ENCODE data around the gene CCDC142.

The CCDC142 gene

GRCh38 chr2:74436111-74436805 is 46.5 kb downstream of the CCDC142 start:
- Histone ChIP-seq H3K4ac (ENCODE audit: low read length) (no peak overlapping the region), H3K18ac (ENCODE audit: low read length) (peak overlapping the region; percentile 7), H3K27ac (replicated peaks; ENCODE audit: low read length) (no peak overlapping the region), H4K91ac (ENCODE audit: low read depth, low read length, poor library complexity) (no peak overlapping the region), H2BK15ac (ENCODE audit: low read length) (no peak overlapping the region), H3K79me1 (ENCODE audit: low read depth, low read length) (peaks cover 8% of the 10 kb centered on the region), H3K4me3 (ENCODE audit: low read length in 2 of 2) (no peak overlapping the region), H2BK5ac (ENCODE audit: low read length) (no peak overlapping the region), H3K36me3 (replicated peaks in 1 of 2; ENCODE audit: control insufficient read depth in 2 of 2, insufficient read depth in 2 of 2, low read length in 2 of 2) (peaks cover 12 to 18% of the 10 kb centered on the region in 2 donors), H2BK120ac (ENCODE audit: low read depth, low read length) (no peak overlapping the region), H3K23ac (ENCODE audit: low read depth, low read length, poor library complexity) (no peak overlapping the region), H2AFZ (ENCODE audit: low read length) (no peak overlapping the region), H3K14ac (ENCODE audit: low read length) (no peak overlapping the region), H2AK5ac (ENCODE audit: low read depth, low read length) (no peak overlapping the region), H3K9me3 (replicated peaks in 1 of 2; ENCODE audit: control insufficient read depth in 2 of 2, insufficient read depth in 1 of 2, low read depth in 1 of 2, low read length in 2 of 2) (no peaks in the 10 kb centered on the region), H4K8ac (ENCODE audit: low read depth, low read length) (no peak overlapping the region), H3K9ac (ENCODE audit: low read depth, low read length, poor library complexity) (no peak overlapping the region), H2BK12ac (ENCODE audit: low read length) (no peak overlapping the region), H3K4me2 (ENCODE audit: insufficient read depth, low read length, poor library complexity, severe bottlenecking) (no peak overlapping the region), H3K27me3 (ENCODE audit: control insufficient read depth in 3 of 3, insufficient read depth in 3 of 3, low read depth in 1 of 3, low read length in 3 of 3) (no peaks in the 10 kb centered on the region), H3K4me1 (ENCODE audit: control insufficient read depth in 2 of 2, insufficient read depth in 1 of 2, low read depth in 1 of 2, low read length in 2 of 2) (peaks cover 17 to 19% of the 10 kb centered on the region in 2 donors)
- DNase-seq (ENCODE audit: low spot score): no peak
- no CpG with 5 or more reads among the region's 43 CpGs for WGBS, 2 donors (ENCODE audit: extremely low coverage in 2 of 2, insufficient read length in 2 of 2, insufficient replicate concordance in 1 of 2)

DNA sequence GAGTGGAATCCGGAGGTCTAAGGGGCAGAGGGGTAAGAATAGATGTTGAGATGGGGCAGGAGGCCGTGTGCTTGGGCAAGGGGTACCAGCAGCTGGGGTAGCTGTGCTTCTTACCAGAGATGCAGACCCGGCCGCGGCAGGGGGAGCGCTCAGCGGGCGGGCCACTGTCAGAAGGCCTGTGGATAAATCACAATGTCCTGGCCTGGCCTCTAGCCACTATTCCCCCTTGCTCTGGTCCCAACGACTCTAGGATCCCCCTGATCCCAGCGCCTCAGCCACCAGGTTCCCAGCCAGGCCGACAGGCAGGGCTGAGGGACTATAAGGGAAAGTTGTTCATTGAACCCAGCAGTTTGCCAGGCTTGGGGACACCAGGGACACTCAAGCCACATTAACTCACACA is 52.3 kb downstream of the CCDC142 start:
- Histone ChIP-seq H3K9ac (ENCODE audit: low read depth, low read length, poor library complexity) (no peak overlapping the region), H3K18ac (ENCODE audit: low read length) (no peak overlapping the region)

GRCh38 chr2:74429487-74430451 is 53.0 kb downstream of the CCDC142 start:
- peaks cover 60 to 80% of the 10 kb centered on the region in 2 donors for H3K36me3 ChIP-seq (replicated peaks in 1 of 2; ENCODE audit: control insufficient read depth in 2 of 2, insufficient read depth in 2 of 2, low read length in 2 of 2)

More for the DNA sequence above, 52.3 kb downstream of the CCDC142 start:
- no peak overlapping the region for H3K4ac ChIP-seq (ENCODE audit: low read length)
- H4K91ac ChIP-seq (ENCODE audit: low read depth, low read length, poor library complexity): no peak overlapping the region
- no peaks in the 10 kb centered on the region for H3K27me3 ChIP-seq (ENCODE audit: control insufficient read depth in 3 of 3, insufficient read depth in 3 of 3, low read depth in 1 of 3, low read length in 3 of 3)
- H3K27ac ChIP-seq (replicated peaks; ENCODE audit: low read length): no peak overlapping the region
- peaks cover 0 to 2% of the 10 kb centered on the region in 2 donors for H3K4me1 ChIP-seq (ENCODE audit: control insufficient read depth in 2 of 2, insufficient read depth in 1 of 2, low read depth in 1 of 2, low read length in 2 of 2)
- no peak overlapping the region for H2BK15ac ChIP-seq (ENCODE audit: low read length)
- H3K79me1 ChIP-seq (ENCODE audit: low read depth, low read length): peaks cover 2% of the 10 kb centered on the region
- peaks cover 54 to 75% of the 10 kb centered on the region in 2 donors for H3K36me3 ChIP-seq (replicated peaks in 1 of 2; ENCODE audit: control insufficient read depth in 2 of 2, insufficient read depth in 2 of 2, low read length in 2 of 2)
- H3K14ac ChIP-seq (ENCODE audit: low read length): no peak overlapping the region
- no peak overlapping the region for H4K8ac ChIP-seq (ENCODE audit: low read depth, low read length)
- no peak overlapping the region for H3K4me2 ChIP-seq (ENCODE audit: insufficient read depth, low read length, poor library complexity, severe bottlenecking)
- no peak overlapping the region for H2AK5ac ChIP-seq (ENCODE audit: low read depth, low read length)
- H2BK120ac ChIP-seq (ENCODE audit: low read depth, low read length): no peak overlapping the region
- no peak overlapping the region for H3K4me3 ChIP-seq (ENCODE audit: low read length in 2 of 2)
- no peak overlapping the region for H2BK5ac ChIP-seq (ENCODE audit: low read length)
- peaks cover 0 to 3% of the 10 kb centered on the region in 2 donors for H3K9me3 ChIP-seq (replicated peaks in 1 of 2; ENCODE audit: control insufficient read depth in 2 of 2, insufficient read depth in 1 of 2, low read depth in 1 of 2, low read length in 2 of 2)
- DNase-seq (ENCODE audit: low spot score): no peak
- peak overlapping the region; percentile 34 for H3K23ac ChIP-seq (ENCODE audit: low read depth, low read length, poor library complexity)
- H2BK12ac ChIP-seq (ENCODE audit: low read length): no peak overlapping the region
- no peak overlapping the region for H2AFZ ChIP-seq (ENCODE audit: low read length)
- WGBS, 2 donors (ENCODE audit: extremely low coverage in 2 of 2, insufficient read length in 2 of 2, insufficient replicate concordance in 1 of 2): no CpG with 5 or more reads among the region's 11 CpGs

DNA sequence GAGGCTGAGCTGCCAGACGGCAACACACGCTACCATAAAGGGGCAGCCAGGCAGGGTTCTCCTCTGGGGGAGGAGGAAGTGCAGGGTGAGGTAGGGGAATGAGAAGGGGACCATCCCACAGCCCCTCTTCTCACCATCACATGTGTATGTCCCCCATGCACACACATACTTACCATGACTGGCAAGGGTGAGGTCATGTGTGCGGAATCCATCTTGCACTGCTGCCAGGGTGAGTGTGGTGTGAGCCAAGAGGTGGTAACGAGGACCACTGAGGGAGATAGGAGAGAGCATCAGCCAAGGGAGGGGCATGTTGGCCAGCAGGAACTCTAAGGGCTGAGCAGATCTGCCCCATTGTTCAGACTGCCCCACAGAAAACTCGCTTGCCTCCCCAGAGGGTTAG is 54.1 kb downstream of the CCDC142 start:
- whole genome bisulfite sequencing, 2 donors (ENCODE audit: extremely low coverage in 2 of 2, insufficient read length in 2 of 2, insufficient replicate concordance in 1 of 2): no CpG with 5 or more reads among the region's 5 CpGs
- H2BK120ac ChIP-seq (ENCODE audit: low read depth, low read length): no peak overlapping the region
- H4K8ac ChIP-seq (ENCODE audit: low read depth, low read length): no peak overlapping the region
- no peak overlapping the region for H2BK12ac ChIP-seq (ENCODE audit: low read length)
- H3K36me3 ChIP-seq (replicated peaks in 1 of 2; ENCODE audit: control insufficient read depth in 2 of 2, insufficient read depth in 2 of 2, low read length in 2 of 2): peaks cover 67 to 90% of the 10 kb centered on the region in 2 donors
- H4K91ac ChIP-seq (ENCODE audit: low read depth, low read length, poor library complexity): peak overlapping the region; percentile 74
- peaks cover 8% of the 10 kb centered on the region for H3K79me1 ChIP-seq (ENCODE audit: low read depth, low read length)
- H3K4me2 ChIP-seq (ENCODE audit: insufficient read depth, low read length, poor library complexity, severe bottlenecking): no peak overlapping the region
- no peak overlapping the region for H3K4ac ChIP-seq (ENCODE audit: low read length)
- no peak overlapping the region for H2AFZ ChIP-seq (ENCODE audit: low read length)
- H2BK5ac ChIP-seq (ENCODE audit: low read length): no peak overlapping the region
- H3K4me3 ChIP-seq (ENCODE audit: low read length in 2 of 2): peak overlapping the region in 1 of 2 donors; percentile 1
- H3K14ac ChIP-seq (ENCODE audit: low read length): peak overlapping the region; percentile 3
- no peak overlapping the region for H3K23ac ChIP-seq (ENCODE audit: low read depth, low read length, poor library complexity)
- H3K9ac ChIP-seq (ENCODE audit: low read depth, low read length, poor library complexity): no peak overlapping the region
- no peak overlapping the region for H3K18ac ChIP-seq (ENCODE audit: low read length)
- H3K9me3 ChIP-seq (replicated peaks in 1 of 2; ENCODE audit: control insufficient read depth in 2 of 2, insufficient read depth in 1 of 2, low read depth in 1 of 2, low read length in 2 of 2): peaks cover 0 to 3% of the 10 kb centered on the region in 2 donors
- no peak overlapping the region for H2BK15ac ChIP-seq (ENCODE audit: low read length)
- H3K27me3 ChIP-seq (ENCODE audit: control insufficient read depth in 3 of 3, insufficient read depth in 3 of 3, low read depth in 1 of 3, low read length in 3 of 3): no peaks in the 10 kb centered on the region
- no peak overlapping the region for H3K27ac ChIP-seq (replicated peaks; ENCODE audit: low read length)
- DNase-seq (ENCODE audit: low spot score): no peak
- H3K4me1 ChIP-seq (ENCODE audit: control insufficient read depth in 2 of 2, insufficient read depth in 1 of 2, low read depth in 1 of 2, low read length in 2 of 2): peaks cover 0 to 2% of the 10 kb centered on the region in 2 donors
- H2AK5ac ChIP-seq (ENCODE audit: low read depth, low read length): no peak overlapping the region

More at GRCh38 chr2:74429487-74430451, 53.0 kb downstream of the CCDC142 start:
- H3K4me1 ChIP-seq (ENCODE audit: control insufficient read depth in 2 of 2, insufficient read depth in 1 of 2, low read depth in 1 of 2, low read length in 2 of 2): peaks cover 0 to 2% of the 10 kb centered on the region in 2 donors
- H2BK5ac ChIP-seq (ENCODE audit: low read length): peak overlapping the region; percentile 48
- H3K4ac ChIP-seq (ENCODE audit: low read length): no peak overlapping the region
- no peak overlapping the region for H3K14ac ChIP-seq (ENCODE audit: low read length)
- H2AFZ ChIP-seq (ENCODE audit: low read length): no peak overlapping the region
- H2AK5ac ChIP-seq (ENCODE audit: low read depth, low read length): no peak overlapping the region
- H3K9ac ChIP-seq (ENCODE audit: low read depth, low read length, poor library complexity): no peak overlapping the region
- peaks cover 4% of the 10 kb centered on the region for H3K79me1 ChIP-seq (ENCODE audit: low read depth, low read length)
- no peak overlapping the region for H2BK12ac ChIP-seq (ENCODE audit: low read length)
- no peak overlapping the region for H2BK15ac ChIP-seq (ENCODE audit: low read length)
- H3K18ac ChIP-seq (ENCODE audit: low read length): no peak overlapping the region
- no peak overlapping the region for H3K4me2 ChIP-seq (ENCODE audit: insufficient read depth, low read length, poor library complexity, severe bottlenecking)
- H3K9me3 ChIP-seq (replicated peaks in 1 of 2; ENCODE audit: control insufficient read depth in 2 of 2, insufficient read depth in 1 of 2, low read depth in 1 of 2, low read length in 2 of 2): peaks cover 0 to 3% of the 10 kb centered on the region in 2 donors
- WGBS, 2 donors (ENCODE audit: extremely low coverage in 2 of 2, insufficient read length in 2 of 2, insufficient replicate concordance in 1 of 2): no CpG with 5 or more reads among the region's 18 CpGs
- H3K27ac ChIP-seq (replicated peaks; ENCODE audit: low read length): no peak overlapping the region
- no peak overlapping the region for H4K8ac ChIP-seq (ENCODE audit: low read depth, low read length)
- no peak for DNase-seq (ENCODE audit: low spot score)
- H2BK120ac ChIP-seq (ENCODE audit: low read depth, low read length): no peak overlapping the region
- no peak overlapping the region for H3K4me3 ChIP-seq (ENCODE audit: low read length in 2 of 2)
- H3K27me3 ChIP-seq (ENCODE audit: control insufficient read depth in 3 of 3, insufficient read depth in 3 of 3, low read depth in 1 of 3, low read length in 3 of 3): no peaks in the 10 kb centered on the region
- peak overlapping the region; percentile 34 for H3K23ac ChIP-seq (ENCODE audit: low read depth, low read length, poor library complexity)
- no peak overlapping the region for H4K91ac ChIP-seq (ENCODE audit: low read depth, low read length, poor library complexity)
